Ishikawa (cell line): ENCODE data around the gene TUSC1.

ENCODE experiments used
- CEBPB ChIP-seq: IDR thresholded peaks from 2 replicates; pipeline ENCODE4 v1.6.1; 2012
- CREB1 ChIP-seq: IDR thresholded peaks from 2 replicates; pipeline ENCODE4 v1.6.1; 2012; ENCODE audit warnings: low read depth
- EGR1 ChIP-seq: IDR thresholded peaks from 2 replicates; pipeline ENCODE4 v1.6.1; 2012
- EP300 ChIP-seq: IDR thresholded peaks from 2 replicates; pipeline ENCODE4 v1.6.1; 2012; ENCODE audit warnings: borderline replicate concordance
- FOXM1 ChIP-seq: IDR thresholded peaks from 2 replicates; pipeline ENCODE4 v1.6.1; 2012; ENCODE audit warnings: low read depth, borderline replicate concordance
- NFIC ChIP-seq: IDR thresholded peaks from 2 replicates; pipeline ENCODE4 v1.6.1; 2012
- RAD21 ChIP-seq: IDR thresholded peaks from 2 replicates; pipeline ENCODE4 v1.6.1; 2012; ENCODE audit warnings: low read depth
- REST ChIP-seq: IDR thresholded peaks from 2 replicates; pipeline ENCODE4 v1.6.1; 2012; ENCODE audit warnings: low read depth, mild to moderate bottlenecking
- TAF1 ChIP-seq: IDR thresholded peaks from 2 replicates; pipeline ENCODE4 v1.6.1; 2012; ENCODE audit warnings: low read depth, mild to moderate bottlenecking
- TCF12 ChIP-seq: IDR thresholded peaks from 2 replicates; pipeline ENCODE4 v1.6.1; 2012; ENCODE audit warnings: low read depth
- TEAD4 ChIP-seq: IDR thresholded peaks from 2 replicates; pipeline ENCODE4 v1.6.1; 2012
- YY1 ChIP-seq: IDR thresholded peaks from 2 replicates; pipeline ENCODE4 v1.6.1; 2012; ENCODE audit warnings: low read depth
- ZBTB7A ChIP-seq: IDR thresholded peaks from 2 replicates; pipeline ENCODE4 v1.6.1; 2012; ENCODE audit warnings: low read depth
- TF ChIP-seq, protein P1 (sequence below): IDR thresholded peaks from 2 replicates; pipeline ENCODE4 v1.6.1; 2012
- TF ChIP-seq, protein P2 (sequence below): IDR thresholded peaks from 2 replicates; pipeline ENCODE4 v1.6.1; 2012

Gene TUSC1

DNA sequence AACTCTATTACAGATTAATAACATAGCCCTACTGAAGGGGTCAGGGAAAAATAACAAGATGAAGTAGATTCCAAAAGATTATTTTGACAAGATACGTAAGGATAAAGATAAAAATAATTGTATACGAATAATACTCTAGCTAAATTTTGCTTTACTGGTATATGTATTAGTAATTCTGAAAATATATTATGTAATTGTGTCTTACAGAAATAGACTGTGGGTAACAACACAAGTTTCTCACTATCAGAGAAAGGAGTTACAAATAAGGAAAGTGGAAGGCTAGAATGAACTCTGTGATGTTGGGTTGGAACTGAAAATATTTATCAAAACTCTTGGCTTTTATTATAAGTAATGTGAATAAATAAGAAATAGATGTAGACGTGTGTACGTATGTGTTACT is 26.6 kb upstream of the TUSC1 start:
- no peak for TF ChIP-seq TEAD4
- TF ChIP-seq EP300, result no peak
- TF ChIP-seq RAD21, result no peak
- no peak for TF ChIP-seq TAF1
- TF ChIP-seq YY1, result no peak
- no peak for TF ChIP-seq CEBPB
- TF ChIP-seq REST, result no peak
- no peak for TF ChIP-seq NFIC
- TF ChIP-seq TCF12, result no peak
- no peak for TF ChIP-seq ZBTB7A
- TF ChIP-seq, protein P1, sequence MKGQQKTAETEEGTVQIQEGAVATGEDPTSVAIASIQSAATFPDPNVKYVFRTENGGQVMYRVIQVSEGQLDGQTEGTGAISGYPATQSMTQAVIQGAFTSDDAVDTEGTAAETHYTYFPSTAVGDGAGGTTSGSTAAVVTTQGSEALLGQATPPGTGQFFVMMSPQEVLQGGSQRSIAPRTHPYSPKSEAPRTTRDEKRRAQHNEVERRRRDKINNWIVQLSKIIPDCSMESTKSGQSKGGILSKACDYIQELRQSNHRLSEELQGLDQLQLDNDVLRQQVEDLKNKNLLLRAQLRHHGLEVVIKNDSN, result no peak
- no peak for TF ChIP-seq CREB1
- TF ChIP-seq FOXM1, result no peak
- TF ChIP-seq EGR1, result no peak

DNA sequence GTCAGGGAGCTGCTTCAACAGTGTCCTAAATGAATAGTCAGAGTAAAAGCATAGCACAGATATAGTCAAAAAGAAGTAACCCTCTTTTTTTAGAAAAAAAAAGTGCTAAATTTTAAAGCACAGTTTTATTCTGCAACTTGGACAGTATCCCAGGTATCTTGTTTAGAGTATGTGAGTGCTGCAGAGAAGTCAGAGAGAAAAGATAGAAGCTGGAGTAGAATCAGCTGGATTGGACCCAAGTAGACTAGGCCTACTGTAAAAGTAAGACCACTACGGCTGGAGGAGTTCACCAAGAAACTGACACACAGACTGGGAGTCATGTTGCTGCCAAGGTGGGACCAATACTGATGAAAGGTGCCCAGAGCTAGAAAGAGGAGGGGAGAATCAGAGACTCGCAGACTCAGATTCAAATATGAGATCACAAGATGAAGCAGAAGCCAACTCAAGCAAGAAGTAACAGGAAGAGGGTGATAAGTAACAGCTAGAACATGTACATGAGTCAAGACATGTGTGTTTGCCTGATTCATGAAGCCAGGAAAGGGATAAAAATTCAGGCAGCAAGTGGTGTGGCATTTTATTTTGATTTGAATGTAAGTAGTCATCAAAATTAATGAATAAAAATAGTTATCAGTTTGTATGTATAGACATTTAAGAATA is 25.6 kb upstream of the TUSC1 start:
- TF ChIP-seq CREB1 (no peak), RAD21 (no peak), EP300 (no peak), FOXM1 (no peak), CEBPB (no peak), YY1 (no peak), ZBTB7A (no peak), TCF12 (no peak), NFIC (no peak), TAF1 (no peak), REST (no peak)
- TF ChIP-seq, protein P1, result no peak
- TF ChIP-seq, protein P2, sequence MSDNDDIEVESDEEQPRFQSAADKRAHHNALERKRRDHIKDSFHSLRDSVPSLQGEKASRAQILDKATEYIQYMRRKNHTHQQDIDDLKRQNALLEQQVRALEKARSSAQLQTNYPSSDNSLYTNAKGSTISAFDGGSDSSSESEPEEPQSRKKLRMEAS, result no peak

DNA sequence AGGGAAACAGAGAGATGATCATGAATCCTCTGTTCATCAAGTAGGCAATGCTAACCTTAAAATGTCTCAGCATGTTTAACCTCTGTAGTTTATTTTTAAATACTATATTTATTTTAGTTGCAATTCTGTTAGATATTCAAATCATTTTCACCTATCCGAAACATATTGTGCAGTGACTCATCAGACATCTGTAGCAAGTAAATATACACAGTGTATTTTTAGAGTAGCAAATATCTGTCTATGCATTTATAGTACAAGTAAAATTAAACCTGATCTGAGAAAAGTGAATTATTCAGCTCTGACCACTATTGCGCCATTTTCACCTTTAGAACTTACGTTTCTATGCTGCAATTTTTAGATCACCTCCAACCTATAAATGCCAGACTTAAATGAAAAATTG is 24.3 kb upstream of the TUSC1 start:
- no peak for TF ChIP-seq EP300
- TF ChIP-seq TEAD4, result no peak
- TF ChIP-seq YY1, result no peak

DNA sequence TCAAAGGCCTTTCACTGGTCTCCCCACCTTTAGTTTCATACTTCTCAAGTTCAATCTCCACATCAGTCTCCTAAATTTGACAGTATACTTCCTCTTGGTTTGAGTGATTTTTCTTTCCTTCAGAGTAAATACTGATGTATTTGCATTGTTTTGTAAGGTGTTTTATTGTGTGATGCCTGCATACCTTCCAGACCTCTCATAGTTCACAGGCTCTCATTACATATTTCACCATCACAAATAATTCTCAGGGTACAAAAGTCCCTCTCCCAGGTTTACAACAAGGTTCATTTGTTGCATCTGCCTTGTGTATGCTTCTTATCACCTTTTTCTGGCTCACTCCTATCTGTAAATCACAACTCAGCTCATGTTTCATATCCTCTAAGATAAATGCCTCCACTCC is 22.2 kb upstream of the TUSC1 start:
- no peak for TF ChIP-seq RAD21
- no peak for TF ChIP-seq FOXM1
- TF ChIP-seq, protein P2, result no peak
- no peak for TF ChIP-seq TCF12
- TF ChIP-seq, protein P1, result no peak
- no peak for TF ChIP-seq CREB1
- no peak for TF ChIP-seq YY1
- TF ChIP-seq ZBTB7A, result no peak
- TF ChIP-seq TEAD4, result no peak
- no peak for TF ChIP-seq CEBPB
- TF ChIP-seq NFIC, result no peak
- TF ChIP-seq REST, result no peak
